IMR-90 (cell line): ENCODE data around the gene PKP4. TPM values are rescaled to one million over a fixed set of nuclear protein-coding genes. Genes with fewer than 3 reads are reported as not detected.
A peak's percentile ranks its signal among the peaks of the same experiment; 100 is the strongest.

Source experiments
- ATAC-seq: fragments of 200-7000 bp; cut with Tn5 transposase; 2 replicates; pipeline ENCODE4 v1.9.1; 2020; ENCODE audit warnings: low read depth, mild to moderate bottlenecking, moderate library complexity
- BruUV-seq: library from RNA; stranded (reverse); fragments of 400-500 nt; replicated peaks from 2 replicates; lab custom pipeline; 2021; lab: Mats Ljungman, UMichigan
- CTCF ChIA-PET: fragments of 300-600 bp; formaldehyde crosslinking; extraction: SDS; loops from one replicate; lab custom pipeline; 2021; ENCODE audit warnings: antibody characterized with exemption; lab: Yijun Ruan, JAX
- POLR2A ChIA-PET: fragments of 300-600 bp; sonication (Branson Sonifier 250); formaldehyde crosslinking; loops from one replicate; lab custom pipeline; 2022; ENCODE audit warnings: antibody characterized with exemption; ENCODE audit not compliant: unreplicated experiment; lab: Charles Lee
- DNase-seq: peaks from one replicate; pipeline ENCODE4 v3.0.0; 2013
- H2AFZ ChIP-seq: replicated peaks from 2 replicates; pipeline ENCODE3; 2013; ENCODE audit warnings: low read length, mild to moderate bottlenecking; ENCODE audit not compliant: poor library complexity
- H2AK5ac ChIP-seq: 2 replicates; pipeline ENCODE4 v1.6.1; 2013; ENCODE audit warnings: low read depth, low read length, inconsistent platforms
- H2AK9ac ChIP-seq: replicated peaks from 2 replicates; pipeline ENCODE3; 2013; ENCODE audit warnings: mild to moderate bottlenecking, low read depth, low read length, moderate library complexity; ENCODE audit not compliant: poor library complexity
- H2BK120ac ChIP-seq: 2 replicates; pipeline ENCODE4 v1.6.1; 2013; ENCODE audit warnings: low read depth, low read length, inconsistent platforms
- H2BK15ac ChIP-seq: 3 replicates; pipeline ENCODE4 v1.6.1; 2013; ENCODE audit warnings: low read depth, low read length, inconsistent platforms
- H2BK20ac ChIP-seq: 2 replicates; pipeline ENCODE4 v1.6.1; 2013; ENCODE audit warnings: low read depth, mild to moderate bottlenecking, inconsistent platforms, low read length, moderate library complexity
- H2BK5ac ChIP-seq: 2 replicates; pipeline ENCODE4 v1.6.1; 2013; ENCODE audit warnings: mild to moderate bottlenecking, low read depth, low read length, inconsistent platforms; ENCODE audit not compliant: poor library complexity, severe bottlenecking
- H3K14ac ChIP-seq: replicated peaks from 2 replicates; pipeline ENCODE4 v1.6.1; 2013; ENCODE audit warnings: low read depth, low read length, inconsistent platforms
- H3K18ac ChIP-seq: 2 replicates; pipeline ENCODE4 v1.6.1; 2013; ENCODE audit warnings: low read depth, low read length, control low read depth
- H3K23ac ChIP-seq: 2 replicates; pipeline ENCODE4 v1.6.1; 2013; ENCODE audit warnings: low read depth, low read length, inconsistent platforms
- H3K27ac ChIP-seq: 2 replicates; pipeline ENCODE4 v1.5.1; 2013; ENCODE audit warnings: mild to moderate bottlenecking, control low read depth, low read length; ENCODE audit not compliant: insufficient read depth
- H3K27me3 ChIP-seq: 2 replicates; pipeline ENCODE4 v1.6.1; 2013; ENCODE audit warnings: low read length; ENCODE audit not compliant: control insufficient read depth, insufficient read depth
- H3K36me3 ChIP-seq: 2 replicates; pipeline ENCODE4 v1.6.1; 2013; ENCODE audit warnings: low read length, mixed read lengths; ENCODE audit not compliant: control insufficient read depth, insufficient read depth
- H3K4ac ChIP-seq: 2 replicates; pipeline ENCODE4 v1.6.1; 2013; ENCODE audit warnings: low read depth, low read length, inconsistent platforms
- H3K4me1 ChIP-seq: 2 replicates; pipeline ENCODE4 v1.6.1; 2013; ENCODE audit warnings: low read length, mixed read lengths; ENCODE audit not compliant: control insufficient read depth, insufficient read depth
- H3K4me2 ChIP-seq: 2 replicates; pipeline ENCODE4 v1.6.1; 2013; ENCODE audit warnings: low read depth, mild to moderate bottlenecking, control low read depth, low read length, moderate library complexity
- H3K4me3 ChIP-seq: 2 replicates; pipeline ENCODE4 v1.5.1; 2013; ENCODE audit warnings: low read depth, mild to moderate bottlenecking, control low read depth, low read length, moderate library complexity; ENCODE audit not compliant: insufficient read depth
- H3K56ac ChIP-seq: 2 replicates; pipeline ENCODE4 v1.6.1; 2013; ENCODE audit warnings: low read length, inconsistent platforms; ENCODE audit not compliant: insufficient read depth; ENCODE audit errors: extremely low read depth
- H3K79me1 ChIP-seq, 2 experiments: 2 replicates each; pipeline ENCODE4 v1.6.1; 2013; ENCODE audit warnings: low read length in 2 of 2, inconsistent platforms in 1 of 2, low read depth in 1 of 2
- H3K9ac ChIP-seq: 2 replicates; pipeline ENCODE4 v1.6.1; 2013; ENCODE audit warnings: low read depth, low read length, control low read depth
- H3K9me1 ChIP-seq: 2 replicates; pipeline ENCODE4 v1.6.1; 2013; ENCODE audit warnings: low read length, inconsistent platforms; ENCODE audit not compliant: insufficient read depth
- H3K9me3 ChIP-seq: 2 replicates; pipeline ENCODE4 v1.6.1; 2013; ENCODE audit warnings: low read length; ENCODE audit not compliant: control insufficient read depth, insufficient read depth
- H4K20me1 ChIP-seq: 2 replicates; pipeline ENCODE4 v1.6.1; 2013; ENCODE audit warnings: low read length, inconsistent platforms; ENCODE audit not compliant: insufficient read depth
- H4K5ac ChIP-seq: 2 replicates; pipeline ENCODE4 v1.6.1; 2013; ENCODE audit warnings: mild to moderate bottlenecking, low read depth, low read length, control low read depth
- H4K8ac ChIP-seq, 2 experiments: 2 replicates each; pipeline ENCODE4 v1.6.1; 2013; ENCODE audit warnings: low read depth in 2 of 2, low read length in 2 of 2, control low read depth in 1 of 2, inconsistent platforms in 1 of 2
- H4K91ac ChIP-seq: 2 replicates; pipeline ENCODE4 v1.6.1; 2013; ENCODE audit warnings: low read depth, low read length, inconsistent platforms; ENCODE audit not compliant: insufficient read depth
- CHD1 ChIP-seq: IDR thresholded peaks from 2 replicates; pipeline ENCODE4 v1.6.1; 2012; ENCODE audit warnings: low read depth, low read length, improper control_type of control experiment
- ELK1 ChIP-seq: fragments of 150-350 bp; IDR thresholded peaks from 2 replicates; pipeline ENCODE4 v1.6.1; 2016; ENCODE audit warnings: low read depth, mild to moderate bottlenecking, low read length, moderate library complexity, borderline replicate concordance
- FOS ChIP-seq: fragments of 150-350 bp; IDR thresholded peaks from 2 replicates; pipeline ENCODE4 v1.6.1; 2016; ENCODE audit warnings: low read depth, low read length
- NFE2L2 ChIP-seq: fragments of 150-350 bp; IDR thresholded peaks from 2 replicates; pipeline ENCODE4 v1.6.1; 2016; ENCODE audit warnings: low read depth, mild to moderate bottlenecking, low read length
- RAD21 ChIP-seq: IDR thresholded peaks from 2 replicates; pipeline ENCODE4 v1.6.1; 2012; ENCODE audit warnings: low read length, improper control_type of control experiment
- RFX5 ChIP-seq: IDR thresholded peaks from 2 replicates; pipeline ENCODE4 v1.8.0; 2012; ENCODE audit warnings: low read depth, mild to moderate bottlenecking, low read length, moderate library complexity
- USF2 ChIP-seq: fragments of 150-350 bp; IDR thresholded peaks from 2 replicates; pipeline ENCODE4 v1.6.1; 2017; ENCODE audit warnings: mild to moderate bottlenecking, antibody characterized with exemption, low read length, low read depth
- WGBS, 2 experiments: methylation state at CpG; one replicate each; pipeline versions ENCODE4 v1.1.5 to v1.1.7; 2013; ENCODE audit warnings: missing lambda C conversion rate in 2 of 2; ENCODE audit not compliant: insufficient read length in 1 of 2; ENCODE audit errors: extremely low coverage in 2 of 2; 5-methylcytosine and 5-hydroxymethylcytosine counted together
- dilution Hi-C: fragments of 300-500 bp; cut with HindIII; formaldehyde crosslinking; loops from one replicate; pipeline ENCODE4 v1.14.3; 2018; ENCODE audit warnings: low sequenced_read_pairs; ENCODE audit not compliant: unreplicated experiment
- in situ Hi-C: fragments of 300-500 bp; cut with MboI; formaldehyde crosslinking; loops from 3 replicates; pipeline ENCODE4 v1.14.3; 2019; ENCODE audit warnings: low sequenced_read_pairs, inconsistent platforms, mixed read lengths
- intact Hi-C: fragments of 100-400 bp; cut with micrococcal nuclease; formaldehyde crosslinking; loops from 2 replicates; pipeline ENCODE4 v1.10.0; 2022
- polyA plus RNA-seq, 3 experiments: library from polyadenylated mRNA; depleted of rRNA; stranded (reverse); fragments of >200 nt; gene quantifications; 2 replicates each; pipeline ENCODE4 v1.2.3, GENCODE V29; 2012; ENCODE audit warnings: low replicate concordance in 1 of 3
- total RNA-seq: library from RNA; depleted of rRNA; stranded (reverse); fragments of >200 nt; gene quantifications from 2 replicates; pipeline ENCODE4 v1.2.3, GENCODE V29; 2012

PKP4 gene
- total and polyA plus RNA-seq, 2 of the 4 experiments (the other 2 are of a cell fraction) = 20.1 to 37.8 TPM

- Histone ChIP-seq H4K91ac (no peak overlapping the region), H2BK120ac (no peak overlapping the region; the same call in 1 of the 2 replicates), H2AK9ac (no peak overlapping the region), H3K9ac (no peak overlapping the region), H3K18ac (no peak overlapping the region), H3K36me3 (no peaks in the 10 kb centered on the region), H3K4me2 (no peak overlapping the region), H3K56ac (no peak overlapping the region), H4K8ac (no peak overlapping the region), H4K20me1 (no peaks in the 10 kb centered on the region; the same call in 1 of the 2 replicates), H2BK20ac (no peak overlapping the region; the same call in 1 of the 2 replicates), H3K9me1 (peaks cover 7% of the 10 kb centered on the region; the same call in 1 of the 2 replicates), H4K5ac (no peak overlapping the region), H2BK5ac (no peak overlapping the region), H3K14ac (0 out of 2 replicates have a peak overlapping the region, but pooled peaks have one; percentile 43), H3K27ac (no peak overlapping the region), H3K23ac (peak overlapping the region; percentile 51; the same call in 1 of the 2 replicates), H2AFZ (peak overlapping the region; percentile 49), H2BK15ac (no peak overlapping the region), H3K4ac (peak overlapping the region; percentile 49; the same call in 1 of the 2 replicates), H2AK5ac (0 out of 2 replicates have a peak overlapping the region, but pooled peaks have one; percentile 45), H3K9me3 (no peaks in the 10 kb centered on the region), H3K79me1 (peaks cover 35 to 43% of the 10 kb centered on the region in 2 experiments), H3K4me1 (peaks cover 6% of the 10 kb centered on the region; the same call in 1 of the 2 replicates), H3K4me3 (no peak overlapping the region), H3K27me3 (no peaks in the 10 kb centered on the region)
- ChIA-PET POLR2A (no interaction called here), CTCF (no interaction called here)
- peak; percentile 10 for DNase-seq
- in situ Hi-C loops = no loop called here
- 89% methylated on average over 2 of the region's 2 CpGs; no CpG with 5 or more reads in 1 of the 2 experiments for WGBS, 2 experiments
- intact Hi-C loops = no loop called here
- no peak for ATAC-seq
- dilution Hi-C loops = no loop called here
- TF ChIP-seq FOS (no peak), NFE2L2 (no peak), ELK1 (no peak), RFX5 (no peak), USF2 (no peak), RAD21 (no peak), CHD1 (no peak)
- no TSS peak for BruUV-seq
These were observed 36.7 kb downstream of the PKP4 start for GRCh38 chr2:158493458-158493857.
